IPS-NIHi11 (cell line): Measurements from ENCODE around the gene ZC3H18.
A peak's percentile ranks its signal among the peaks of the same experiment; 100 is the strongest.

Source experiments
- DNase-seq: peaks from one replicate; pipeline ENCODE4 v3.0.0; 2012; ENCODE audit warnings: mixed read lengths, low spot score

ZC3H18 gene

GRCh38 chr16:88626646-88627045, 56.4 kb downstream of the ZC3H18 start:
- no peak for DNase-seq

GRCh38 chr16:88627531-88628411, 57.6 kb downstream of the ZC3H18 start:
- no peak for DNase-seq

DNA sequence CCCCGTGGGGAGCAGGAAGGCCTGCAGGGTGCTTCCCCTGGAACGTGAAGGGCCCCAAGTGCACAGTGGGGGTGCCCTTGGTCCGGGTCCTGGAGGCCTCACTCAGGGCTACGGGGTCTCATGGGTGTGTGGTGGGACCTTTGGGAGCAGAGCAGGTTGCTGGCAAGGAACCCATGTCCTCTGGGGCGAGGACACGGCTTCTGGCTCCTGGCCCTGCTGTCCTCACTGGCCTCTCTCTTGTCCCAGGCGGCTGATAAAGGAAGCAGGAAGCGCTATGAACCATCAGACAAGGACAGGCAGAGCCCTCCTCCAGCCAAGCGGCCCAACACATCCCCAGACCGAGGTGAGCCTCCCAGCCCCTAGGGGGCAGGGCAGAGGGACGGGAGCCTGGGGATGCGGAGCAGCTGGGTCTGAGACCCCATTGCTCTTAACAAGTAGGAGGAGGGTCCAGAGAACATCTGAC, 58.3 kb downstream of the ZC3H18 start:
- peak; percentile 89 for DNase-seq

DNA sequence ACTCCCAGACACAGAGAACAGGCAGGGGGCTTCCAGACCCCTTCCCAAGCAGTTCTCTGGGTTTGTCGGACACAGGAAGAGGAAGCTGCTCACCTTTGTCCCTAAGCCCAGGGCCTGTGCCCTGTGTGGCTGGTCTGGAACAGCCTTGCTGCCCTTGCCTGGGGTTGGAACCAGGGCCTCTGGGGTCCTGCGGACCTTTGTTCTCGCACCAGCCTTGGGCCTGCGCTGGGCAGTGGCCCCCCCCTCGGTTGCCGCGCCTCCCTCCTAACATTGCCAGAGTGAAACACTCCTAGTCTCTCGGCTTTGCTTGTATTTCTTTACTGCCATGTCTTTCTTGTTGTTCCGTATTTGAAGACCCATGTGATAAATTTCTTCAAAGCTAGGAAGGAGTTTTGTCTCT, 59.6 kb downstream of the ZC3H18 start:
- no peak for DNase-seq

DNA sequence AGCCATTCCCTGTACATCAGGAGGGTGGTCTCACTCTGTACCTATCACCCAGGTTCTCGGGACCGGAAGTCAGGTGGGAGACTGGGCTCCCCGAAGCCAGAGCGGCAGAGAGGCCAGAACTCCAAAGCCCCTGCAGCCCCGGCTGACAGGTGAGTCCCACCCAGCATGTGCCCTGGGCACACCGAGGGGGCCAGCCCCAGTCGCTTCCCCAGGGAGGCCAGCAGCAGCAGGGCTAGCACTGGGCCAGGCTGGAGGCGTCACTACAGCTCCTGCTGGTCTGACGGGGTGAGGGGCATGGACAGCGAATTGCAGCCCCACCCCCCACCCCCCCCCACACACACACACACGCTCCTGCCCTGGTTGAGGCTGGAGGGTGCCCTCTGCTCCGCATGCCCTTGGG, 60.2 kb downstream of the ZC3H18 start:
- DNase-seq: no peak

DNA sequence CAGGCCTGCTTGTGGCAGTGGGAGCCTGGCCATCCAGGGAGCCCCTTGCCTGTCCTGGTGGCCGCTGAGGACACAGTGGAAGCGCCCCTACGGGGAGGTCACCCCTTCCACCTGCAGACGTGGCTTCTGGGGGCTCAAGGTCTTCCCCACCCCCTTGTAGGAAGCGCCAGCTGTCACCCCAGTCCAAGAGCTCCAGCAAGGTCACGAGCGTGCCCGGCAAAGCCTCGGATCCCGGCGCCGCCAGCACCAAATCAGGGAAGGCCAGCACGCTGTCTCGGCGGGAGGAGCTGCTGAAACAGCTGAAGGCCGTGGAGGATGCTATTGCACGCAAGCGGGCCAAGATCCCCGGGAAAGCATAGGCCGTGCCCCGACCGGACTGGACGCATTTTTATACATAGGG, 60.7 kb downstream of the ZC3H18 start:
- no peak for DNase-seq

DNA sequence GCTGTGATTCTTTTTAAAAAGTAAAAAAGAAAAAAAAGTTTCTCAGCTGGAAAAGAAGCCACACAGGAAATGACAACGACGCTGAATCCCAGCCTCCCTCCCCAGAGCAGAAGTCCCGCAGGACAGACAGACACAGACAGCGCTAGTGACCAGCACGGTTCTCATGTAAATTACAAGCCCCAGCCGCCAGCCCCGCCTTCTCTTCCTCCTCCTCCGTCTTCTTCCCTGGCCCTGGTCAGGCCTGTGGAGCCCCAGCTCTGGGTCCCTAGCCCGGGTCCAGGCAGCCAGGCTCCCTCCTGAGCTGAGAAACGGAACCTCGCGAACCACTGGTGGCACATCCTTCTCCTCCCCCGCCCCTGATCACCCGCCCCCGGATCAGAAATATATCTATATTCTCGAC, 61.2 kb downstream of the ZC3H18 start:
- no peak for DNase-seq

DNA sequence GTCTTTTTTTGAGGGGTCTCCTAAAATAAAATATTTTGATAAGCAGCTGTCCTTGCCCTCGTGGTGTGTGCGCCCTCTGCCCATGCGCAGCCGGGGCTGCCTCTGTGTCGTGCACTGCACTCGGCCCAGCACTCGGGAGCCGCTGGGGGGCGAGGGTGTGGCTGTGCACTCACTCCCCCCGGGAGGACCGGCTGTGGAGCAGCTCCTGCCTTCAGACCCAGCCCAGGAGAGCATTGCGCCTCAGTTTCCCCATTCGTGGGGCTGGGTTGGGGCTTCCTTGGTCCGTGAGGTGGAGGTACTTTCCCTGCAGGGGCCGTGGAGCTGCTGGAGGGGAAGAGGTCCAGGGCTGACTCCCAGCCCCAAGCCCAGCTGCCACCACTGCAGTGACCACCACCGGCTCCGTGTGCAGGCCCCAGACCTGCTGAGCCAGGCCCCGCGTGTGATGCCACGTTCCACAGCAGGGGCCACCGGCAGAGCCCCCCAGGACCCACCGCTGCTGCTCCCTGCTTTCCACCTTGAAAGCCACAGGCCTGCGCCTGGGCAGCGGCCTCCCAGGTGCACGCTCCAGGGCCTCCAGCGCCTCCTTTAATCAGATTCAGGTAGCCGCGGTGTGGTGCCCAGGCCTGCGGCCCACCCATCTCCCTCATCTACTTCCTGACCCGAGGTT, 61.9 kb downstream of the ZC3H18 start:
- no peak for DNase-seq

DNA sequence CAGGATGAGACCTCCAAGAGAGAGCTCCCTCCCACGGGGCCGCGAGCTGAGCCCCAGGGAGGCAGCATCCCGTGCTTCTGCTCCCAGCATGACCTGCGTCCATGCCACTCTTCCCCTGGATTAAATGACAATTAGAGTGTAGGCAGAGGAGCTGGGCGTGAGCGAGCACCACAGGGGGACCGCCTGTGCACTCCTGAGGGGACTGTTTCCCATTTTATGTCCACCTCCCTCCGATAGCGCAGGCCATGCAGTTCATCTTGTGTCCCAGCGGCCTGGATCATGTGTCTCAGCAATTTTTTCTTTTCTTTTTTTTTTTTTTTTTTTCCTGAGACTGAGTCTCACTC, 62.4 kb downstream of the ZC3H18 start:
- DNase-seq: no peak

- DNase-seq: peak; percentile 82
Observed at GRCh38 chr16:88633684-88634140, 63.5 kb downstream of the ZC3H18 start.

DNA sequence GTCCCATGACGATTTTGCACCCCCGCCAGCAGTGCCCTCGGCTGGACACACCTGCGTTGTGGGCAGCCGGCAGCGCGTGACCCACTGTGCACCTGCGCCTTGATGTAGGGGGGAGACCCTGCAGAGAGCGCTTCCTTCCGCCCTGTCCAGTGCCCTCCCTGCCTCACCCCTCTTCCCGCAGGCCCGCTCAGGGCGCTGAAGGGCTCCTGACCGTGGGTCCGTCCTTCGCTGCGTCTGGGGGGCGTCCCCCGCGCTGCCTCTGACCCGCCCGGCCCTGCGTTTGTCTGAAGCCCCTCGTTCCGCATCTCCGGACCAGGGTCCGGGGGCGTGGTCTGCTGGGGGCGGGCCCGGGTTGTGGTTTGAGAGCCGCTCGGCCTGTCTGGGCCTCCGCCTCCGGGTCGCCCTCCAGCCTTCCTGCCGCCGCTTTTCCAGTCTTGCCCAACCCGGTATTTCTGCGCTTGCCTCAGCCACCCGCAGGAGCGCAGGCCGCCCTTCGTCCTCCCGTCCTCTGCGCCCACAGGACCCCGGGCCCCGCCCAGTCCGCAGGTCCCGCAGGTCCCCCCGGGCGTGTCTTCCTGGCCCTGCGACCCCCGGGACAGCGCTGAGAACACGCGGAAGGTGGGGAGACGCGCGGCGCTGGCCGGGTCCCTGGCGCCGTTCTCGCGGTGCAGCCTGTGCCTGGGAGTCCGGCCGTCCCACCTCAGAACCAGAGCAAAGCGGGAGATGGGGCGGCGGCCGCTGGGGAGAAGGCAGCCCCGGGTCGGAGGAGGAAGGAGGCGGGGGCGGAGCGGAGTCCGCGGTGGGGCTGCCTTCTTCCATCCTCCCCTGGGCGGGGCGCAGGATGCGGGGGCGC, 64.2 kb downstream of the ZC3H18 start:
- DNase-seq: peak; percentile 90

DNA sequence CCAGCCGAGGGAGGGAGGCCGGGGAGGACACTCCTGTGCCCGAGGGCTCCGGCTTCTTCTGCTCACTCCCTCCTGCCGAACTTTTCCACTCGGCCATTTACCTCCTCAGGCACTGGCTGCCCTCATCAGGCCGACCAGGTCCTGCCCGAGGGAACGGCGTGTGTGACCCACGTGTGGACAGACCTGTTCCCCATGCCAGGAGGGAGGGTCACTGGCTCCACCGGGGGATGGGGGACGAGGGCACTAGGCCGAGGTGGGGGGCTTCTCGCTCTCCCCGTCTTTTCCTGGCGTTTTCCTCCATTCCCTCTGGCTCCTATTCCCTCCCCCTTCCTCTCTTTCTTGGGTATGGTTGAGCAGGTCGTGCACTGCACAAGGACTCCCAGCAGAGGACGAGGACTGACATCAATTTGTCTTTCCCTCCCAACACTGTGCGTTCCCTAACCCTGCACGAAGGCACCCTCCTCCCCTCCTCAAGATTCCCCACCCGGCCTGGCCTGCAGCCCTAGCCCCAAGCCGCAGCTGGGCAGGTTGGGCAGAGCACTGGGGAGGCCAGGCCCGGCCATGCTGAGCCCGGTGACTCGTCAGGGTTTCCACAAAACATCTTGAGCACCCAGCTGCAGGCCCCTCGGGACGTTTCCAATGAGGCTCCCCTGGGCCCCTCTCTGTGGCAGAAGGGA, 64.9 kb downstream of the ZC3H18 start:
- DNase-seq: no peak

- no peak for DNase-seq
Observed at GRCh38 chr16:88635671-88636319, 65.6 kb downstream of the ZC3H18 start.

- no peak for DNase-seq
Observed at GRCh38 chr16:88636488-88637265, 66.5 kb downstream of the ZC3H18 start.

DNA sequence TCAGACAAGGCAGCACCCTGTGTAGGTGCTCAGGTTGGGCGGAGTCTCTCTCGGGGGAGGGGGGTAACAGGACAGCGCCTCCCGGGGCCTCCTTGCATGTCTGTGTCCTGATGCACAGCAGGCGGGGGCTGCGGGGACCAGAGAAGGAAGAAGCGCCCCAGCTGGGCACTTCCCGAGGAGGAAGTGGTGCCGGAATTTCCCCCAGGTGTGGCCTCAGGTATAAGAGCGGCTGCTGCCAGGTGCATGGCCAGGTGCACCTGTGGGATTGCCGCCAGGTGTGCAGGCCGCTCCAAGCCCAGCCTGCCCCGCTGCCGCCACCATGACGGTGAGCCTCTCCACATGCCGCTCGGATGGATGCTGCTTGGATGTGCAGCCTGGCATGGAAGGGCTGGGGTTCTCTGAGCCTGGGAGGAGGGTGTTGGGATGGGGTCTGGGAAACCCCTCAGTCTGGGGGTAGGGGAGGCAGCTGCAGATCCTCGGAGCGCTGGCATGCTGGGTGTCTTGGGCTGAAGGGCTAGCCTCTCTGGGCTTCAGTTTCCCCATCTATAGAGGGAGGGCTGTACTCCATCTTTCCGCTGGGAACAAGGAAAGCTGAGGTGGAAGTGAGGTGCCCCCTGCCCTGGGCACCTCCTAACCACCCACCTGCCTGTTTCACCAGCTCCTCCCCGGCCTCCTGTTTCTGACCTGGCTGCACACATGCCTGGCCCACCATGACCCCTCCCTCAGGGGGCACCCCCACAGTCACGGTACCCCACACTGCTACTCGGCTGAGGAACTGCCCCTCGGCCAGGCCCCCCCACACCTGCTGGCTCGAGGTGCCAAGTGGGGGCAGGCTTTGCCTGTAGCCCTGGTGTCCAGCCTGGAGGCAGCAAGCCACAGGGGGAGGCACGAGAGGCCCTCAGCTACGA, 68.4 kb downstream of the ZC3H18 start, which contains the start of gene IL17C:
IL17C (plus strand) TSS at position 250 of the 908 bp plus-strand sequence; CDS start at position 320, 70 bp downstream.
- no peak for DNase-seq

DNA sequence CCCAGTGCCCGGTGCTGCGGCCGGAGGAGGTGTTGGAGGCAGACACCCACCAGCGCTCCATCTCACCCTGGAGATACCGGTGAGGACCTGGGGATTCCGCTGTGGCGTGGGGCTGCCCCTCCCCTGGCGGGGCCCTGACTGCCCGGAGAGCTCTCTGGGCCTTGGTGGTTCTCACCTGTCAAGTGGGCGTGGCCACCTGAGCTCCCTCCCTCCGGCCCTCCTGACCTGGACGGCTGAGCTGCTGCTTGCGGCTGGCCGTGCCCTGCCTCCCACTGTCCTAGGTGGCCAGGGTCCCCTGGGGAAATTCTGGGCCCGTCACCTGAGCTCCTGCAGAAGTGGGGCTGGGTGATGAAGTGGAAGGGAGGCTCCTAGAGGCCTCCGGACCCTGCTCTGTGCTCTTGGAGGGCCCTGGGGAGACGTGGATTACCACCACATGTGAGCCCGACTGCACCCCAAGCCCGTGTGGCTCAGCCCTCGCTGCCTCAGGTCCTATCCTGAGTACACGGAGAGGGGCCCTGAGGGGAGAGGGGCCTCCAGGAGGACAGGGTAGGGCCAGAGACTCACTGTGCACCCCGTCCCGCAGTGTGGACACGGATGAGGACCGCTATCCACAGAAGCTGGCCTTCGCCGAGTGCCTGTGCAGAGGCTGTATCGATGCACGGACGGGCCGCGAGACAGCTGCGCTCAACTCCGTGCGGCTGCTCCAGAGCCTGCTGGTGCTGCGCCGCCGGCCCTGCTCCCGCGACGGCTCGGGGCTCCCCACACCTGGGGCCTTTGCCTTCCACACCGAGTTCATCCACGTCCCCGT, 69.2 kb downstream of the ZC3H18 start:
- DNase-seq: peak; percentile 88

GRCh38 chr16:88640039-88640495, 69.9 kb downstream of the ZC3H18 start:
- DNase-seq: no peak

DNA sequence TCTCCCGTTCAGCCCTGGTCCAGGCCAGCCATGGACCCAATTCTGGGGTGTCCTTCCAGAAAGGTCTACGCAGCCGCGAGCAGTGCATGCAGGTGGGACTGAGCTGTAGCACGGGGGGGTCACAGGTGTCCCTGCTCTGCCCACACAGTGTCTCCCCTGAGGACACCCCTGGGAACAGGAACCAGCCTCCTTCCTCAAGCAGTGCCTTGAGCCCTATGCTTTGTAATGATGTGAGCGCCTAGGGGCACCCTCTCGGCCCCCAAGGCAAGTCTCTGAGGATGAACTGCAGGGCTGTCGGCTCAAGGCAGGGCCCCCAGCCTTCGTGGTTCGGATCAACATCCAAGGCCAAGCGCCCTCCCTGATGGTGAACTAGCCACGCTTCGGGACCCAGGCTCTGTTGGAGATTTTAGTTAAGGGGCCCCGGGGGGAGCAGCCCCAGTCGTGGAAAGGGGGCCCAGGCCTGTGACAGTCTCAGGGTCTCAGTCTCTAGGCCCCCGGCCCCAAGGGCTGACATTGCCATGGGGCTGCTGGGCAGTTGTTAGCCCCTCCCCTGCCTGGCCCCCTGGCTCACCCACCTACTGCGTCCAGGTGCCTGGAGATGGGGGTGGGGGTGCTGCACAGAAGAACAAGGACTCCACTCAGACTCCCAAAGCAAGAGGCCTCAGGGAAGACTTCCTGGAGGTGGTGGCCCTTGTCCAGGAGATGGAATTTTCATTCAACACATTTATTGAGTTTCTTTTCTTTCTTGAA, 70.5 kb downstream of the ZC3H18 start:
- no peak for DNase-seq
